KMS-11 (cell line): ENCODE measurements around the gene MOSMO.
"Not testable (repeated sequence)": the region's sequence is repeated elsewhere in the genome, so short reads cannot be mapped to it uniquely, and the experiment has no call there.

ENCODE experiments used
- H2AFZ ChIP-seq: fragments of 200-600 bp; sonication (generic); 2 replicates; pipeline ENCODE4 v1.6.1; 2016; ENCODE audit warnings: antibody characterized with exemption, mixed run types, low read depth
- H3K27ac ChIP-seq: fragments of 200-600 bp; sonication (generic); 2 replicates; pipeline ENCODE4 v1.6.1; 2016; ENCODE audit warnings: mild to moderate bottlenecking, mixed run types
- H3K27me3 ChIP-seq: fragments of 200-600 bp; sonication (generic); 2 replicates; pipeline ENCODE4 v1.6.1; 2017; ENCODE audit warnings: mild to moderate bottlenecking, low read depth, mixed run types, moderate library complexity; ENCODE audit not compliant: insufficient read depth
- H3K36me3 ChIP-seq: fragments of 200-600 bp; sonication (generic); 2 replicates; pipeline ENCODE4 v1.6.1; 2017; ENCODE audit warnings: mild to moderate bottlenecking, mixed run types; ENCODE audit not compliant: insufficient read depth
- H3K4me1 ChIP-seq: fragments of 200-600 bp; sonication (generic); 2 replicates; pipeline ENCODE4 v1.6.1; 2016; ENCODE audit warnings: mild to moderate bottlenecking, low read depth, mixed run types; ENCODE audit not compliant: poor library complexity, severe bottlenecking
- H3K4me2 ChIP-seq: fragments of 200-600 bp; sonication (generic); 2 replicates; pipeline ENCODE4 v1.7.0; 2016; ENCODE audit warnings: mild to moderate bottlenecking, mixed run types
- H3K4me3 ChIP-seq: fragments of 200-600 bp; sonication (generic); IDR thresholded peaks from 2 replicates; pipeline ENCODE4 v1.6.1; 2017; ENCODE audit warnings: low read depth, low read length, mixed read lengths; ENCODE audit not compliant: insufficient read depth
- H3K79me2 ChIP-seq: fragments of 200-600 bp; sonication (generic); 2 replicates; pipeline ENCODE4 v1.6.1; 2016; ENCODE audit warnings: low read depth, mixed run types; ENCODE audit not compliant: insufficient read depth
- H3K9ac ChIP-seq: fragments of 200-600 bp; sonication (generic); 2 replicates; pipeline ENCODE4 v1.6.1; 2016; ENCODE audit warnings: mild to moderate bottlenecking, mixed run types
- H4K20me1 ChIP-seq: fragments of 200-600 bp; sonication (generic); 2 replicates; pipeline ENCODE4 v1.6.1; 2016; ENCODE audit warnings: mild to moderate bottlenecking, mixed run types; ENCODE audit not compliant: insufficient read depth
- CTCF ChIP-seq: fragments of 200-600 bp; sonication (generic); conservative IDR thresholded peaks from 2 replicates; pipeline ENCODE4 v1.6.1; 2017; ENCODE audit warnings: low read depth, mild to moderate bottlenecking, antibody characterized with exemption, low read length, moderate library complexity, mixed read lengths

MOSMO gene

GRCh38 chr16:22123146-22123545, 115.2 kb downstream of the MOSMO start:
- H3K9ac ChIP-seq = no peak overlapping the region

GRCh38 chr16:22123759-22124490, 116.0 kb downstream of the MOSMO start:
- Histone ChIP-seq H4K20me1 (no peaks in the 10 kb centered on the region), H3K4me3 (no peak overlapping the region), H3K27me3 (no peaks in the 10 kb centered on the region), H2AFZ (no peak overlapping the region), H3K79me2 (no peaks in the 10 kb centered on the region), H3K4me1 (no peaks in the 10 kb centered on the region), H3K27ac (no peak overlapping the region), H3K9ac (no peak overlapping the region), H3K4me2 (no peak overlapping the region), H3K36me3 (no peaks in the 10 kb centered on the region)
- TF ChIP-seq CTCF = no peak

More at GRCh38 chr16:22123146-22123545, 115.2 kb downstream of the MOSMO start:
- Histone ChIP-seq H3K27ac (no peak overlapping the region), H3K79me2 (no peaks in the 10 kb centered on the region), H3K4me3 (no peak overlapping the region), H3K27me3 (no peaks in the 10 kb centered on the region), H3K36me3 (no peaks in the 10 kb centered on the region), H4K20me1 (no peaks in the 10 kb centered on the region), H2AFZ (no peak overlapping the region), H3K4me2 (no peak overlapping the region), H3K4me1 (no peaks in the 10 kb centered on the region)
- TF ChIP-seq CTCF = 0 out of 2 replicates have a peak, but pooled peaks have one; percentile 2

DNA sequence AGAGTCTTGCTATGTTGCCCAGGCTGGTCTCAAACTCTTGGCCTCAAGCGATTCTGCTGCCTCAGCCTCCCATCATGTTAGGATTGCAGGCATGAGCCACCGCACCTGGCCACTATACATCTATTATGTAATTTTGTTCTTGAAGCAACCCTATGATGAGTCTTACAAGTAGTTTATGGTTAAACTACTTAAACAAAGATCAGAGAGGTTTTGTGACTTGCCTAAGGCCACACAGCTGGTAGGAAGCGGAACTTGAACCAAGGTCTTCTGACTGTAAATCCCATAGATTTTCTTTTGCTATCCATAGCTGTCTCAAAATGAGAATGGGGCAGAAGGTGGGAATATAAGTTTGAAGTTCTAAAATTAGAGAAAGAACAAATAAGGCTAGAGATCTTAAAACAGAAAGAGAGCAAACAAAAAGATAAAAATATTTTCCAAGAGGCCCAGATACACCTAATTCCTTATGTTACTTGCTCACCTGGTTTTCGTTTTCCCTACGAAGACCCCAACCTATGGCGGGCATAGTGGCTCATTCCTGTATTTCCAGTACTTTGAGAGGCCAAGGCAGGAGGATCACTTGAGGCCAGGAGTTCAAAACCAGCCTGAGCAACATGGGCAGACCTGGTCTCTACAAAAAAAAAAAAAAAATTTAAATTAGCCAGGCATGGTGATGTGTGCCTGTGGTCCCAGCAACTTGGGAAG, 116.8 kb downstream of the MOSMO start:
- Histone ChIP-seq H3K4me1 (no peaks in the 10 kb centered on the region), H3K4me3 (no peak overlapping the region), H3K27me3 (no peaks in the 10 kb centered on the region), H2AFZ (no peak overlapping the region), H3K79me2 (no peaks in the 10 kb centered on the region), H4K20me1 (no peaks in the 10 kb centered on the region), H3K27ac (no peak overlapping the region), H3K36me3 (no peaks in the 10 kb centered on the region), H3K9ac (no peak overlapping the region), H3K4me2 (no peak overlapping the region)
- no peak for TF ChIP-seq CTCF

- TF ChIP-seq CTCF = no peak
- H2AFZ ChIP-seq = no peak overlapping the region
- H3K4me2 ChIP-seq = no peak overlapping the region
- H3K36me3 ChIP-seq = no peaks in the 10 kb centered on the region
- H3K27me3 ChIP-seq = no peaks in the 10 kb centered on the region
- no peaks in the 10 kb centered on the region for H4K20me1 ChIP-seq
- no peak overlapping the region for H3K4me3 ChIP-seq
- H3K79me2 ChIP-seq = no peaks in the 10 kb centered on the region
- H3K27ac ChIP-seq = no peak overlapping the region
- no peaks in the 10 kb centered on the region for H3K4me1 ChIP-seq
- no peak overlapping the region for H3K9ac ChIP-seq
These were observed 118.2 kb downstream of the MOSMO start for GRCh38 chr16:22126037-22126558.

GRCh38 chr16:22128537-22128936, 120.6 kb downstream of the MOSMO start:
- not testable (repeated sequence) for H3K27me3 ChIP-seq, H3K4me3 ChIP-seq, H3K27ac ChIP-seq, H3K9ac ChIP-seq, H3K4me1 ChIP-seq, H3K36me3 ChIP-seq, H2AFZ ChIP-seq, H4K20me1 ChIP-seq, H3K4me2 ChIP-seq, H3K79me2 ChIP-seq
